RWPE1 (cell line): ENCODE results near the gene PCDH9.

Experiments used
- CTCF ChIA-PET: fragments of 350-600 bp; sonication (Branson Sonifier 250); formaldehyde crosslinking; extraction: SDS; loops from one replicate; lab custom pipeline; 2021; lab: Yijun Ruan, JAX
- POLR2A ChIA-PET: fragments of 400-600 bp; formaldehyde crosslinking; extraction: SDS; loops from one replicate; lab custom pipeline; 2020; ENCODE audit warnings: antibody characterized with exemption; ENCODE audit not compliant: low non-redundant PET; lab: Yijun Ruan, JAX
- DNase-seq: peaks from one replicate; pipeline ENCODE4 v3.0.0; 2012; ENCODE audit warnings: low spot score
- H3K27ac ChIP-seq: fragments of 450-650 bp; 2 replicates; pipeline ENCODE4 v1.5.1; 2017
- CTCF ChIP-seq: fragments of 450-650 bp; conservative IDR thresholded peaks from 2 replicates; pipeline ENCODE4 v1.5.1; 2017; ENCODE audit warnings: low read depth, mild to moderate bottlenecking

Gene PCDH9

GRCh38 chr13:66347486-66348117 is 882.5 kb downstream of the PCDH9 start:
- no peak for DNase-seq
- CTCF ChIA-PET = no interaction called here
- no peak overlapping the region for H3K27ac ChIP-seq
- POLR2A ChIA-PET = no interaction called here
- TF ChIP-seq CTCF = no peak

GRCh38 chr13:66345971-66346370 is 884.2 kb downstream of the PCDH9 start:
- CTCF ChIA-PET = interaction anchor here (0.8 kb wide), 1 partner anchor 640 kb away, joined by 4 read pairs; no protein-coding TSS in a partner anchor
- DNase-seq = no peak
- no peak overlapping the region for H3K27ac ChIP-seq
- POLR2A ChIA-PET = no interaction called here
- TF ChIP-seq CTCF = no peak

GRCh38 chr13:66345518-66345810 is 884.7 kb downstream of the PCDH9 start:
- no peak for TF ChIP-seq CTCF
- H3K27ac ChIP-seq = no peak overlapping the region
- DNase-seq = no peak
- CTCF ChIA-PET = no interaction called here
- POLR2A ChIA-PET = no interaction called here

- no peak overlapping the region for H3K27ac ChIP-seq
- ChIA-PET POLR2A (no interaction called here), CTCF (no interaction called here)
- no peak for DNase-seq
- no peak for TF ChIP-seq CTCF
Measured at GRCh38 chr13:66344805-66345517, 885.2 kb downstream of the PCDH9 start.

- ChIA-PET CTCF (no interaction called here), POLR2A (no interaction called here)
- TF ChIP-seq CTCF = no peak
- H3K27ac ChIP-seq = no peak overlapping the region
- DNase-seq = no peak
Measured at GRCh38 chr13:66343224-66343828, 886.8 kb downstream of the PCDH9 start.

- POLR2A ChIA-PET = no interaction called here
- no peak overlapping the region for H3K27ac ChIP-seq
- no peak for TF ChIP-seq CTCF
- no peak for DNase-seq
- CTCF ChIA-PET = no interaction called here
Measured at GRCh38 chr13:66341635-66342377, 888.3 kb downstream of the PCDH9 start.
